ENCODE results near the gene RRM1.

Gene RRM1

DNA sequence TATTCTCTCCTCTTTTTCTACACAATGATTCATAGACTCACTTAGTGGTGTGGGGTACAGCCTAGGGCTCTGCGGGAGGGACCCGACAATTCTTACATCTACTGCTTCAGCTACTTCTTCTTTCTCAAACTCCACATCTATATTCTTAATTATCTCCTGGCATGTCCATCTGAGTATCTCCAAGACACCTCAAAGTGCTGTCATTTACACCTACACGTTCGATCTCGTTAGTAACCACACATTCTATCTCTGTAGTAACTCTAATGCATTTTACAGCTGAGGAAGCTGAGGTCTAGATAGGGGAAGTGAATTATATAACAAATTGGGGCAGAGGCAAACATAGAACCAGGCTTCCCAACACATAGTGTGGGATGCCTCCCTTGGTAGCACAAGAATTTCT lies 27.7 kb upstream of the RRM1 start:
- H3K27ac ChIP-seq, result no peak overlapping the region
- TF ChIP-seq, protein P1, sequence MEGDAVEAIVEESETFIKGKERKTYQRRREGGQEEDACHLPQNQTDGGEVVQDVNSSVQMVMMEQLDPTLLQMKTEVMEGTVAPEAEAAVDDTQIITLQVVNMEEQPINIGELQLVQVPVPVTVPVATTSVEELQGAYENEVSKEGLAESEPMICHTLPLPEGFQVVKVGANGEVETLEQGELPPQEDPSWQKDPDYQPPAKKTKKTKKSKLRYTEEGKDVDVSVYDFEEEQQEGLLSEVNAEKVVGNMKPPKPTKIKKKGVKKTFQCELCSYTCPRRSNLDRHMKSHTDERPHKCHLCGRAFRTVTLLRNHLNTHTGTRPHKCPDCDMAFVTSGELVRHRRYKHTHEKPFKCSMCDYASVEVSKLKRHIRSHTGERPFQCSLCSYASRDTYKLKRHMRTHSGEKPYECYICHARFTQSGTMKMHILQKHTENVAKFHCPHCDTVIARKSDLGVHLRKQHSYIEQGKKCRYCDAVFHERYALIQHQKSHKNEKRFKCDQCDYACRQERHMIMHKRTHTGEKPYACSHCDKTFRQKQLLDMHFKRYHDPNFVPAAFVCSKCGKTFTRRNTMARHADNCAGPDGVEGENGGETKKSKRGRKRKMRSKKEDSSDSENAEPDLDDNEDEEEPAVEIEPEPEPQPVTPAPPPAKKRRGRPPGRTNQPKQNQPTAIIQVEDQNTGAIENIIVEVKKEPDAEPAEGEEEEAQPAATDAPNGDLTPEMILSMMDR (conservative IDR thresholded peaks at IDR 0.05), result no peak

DNA sequence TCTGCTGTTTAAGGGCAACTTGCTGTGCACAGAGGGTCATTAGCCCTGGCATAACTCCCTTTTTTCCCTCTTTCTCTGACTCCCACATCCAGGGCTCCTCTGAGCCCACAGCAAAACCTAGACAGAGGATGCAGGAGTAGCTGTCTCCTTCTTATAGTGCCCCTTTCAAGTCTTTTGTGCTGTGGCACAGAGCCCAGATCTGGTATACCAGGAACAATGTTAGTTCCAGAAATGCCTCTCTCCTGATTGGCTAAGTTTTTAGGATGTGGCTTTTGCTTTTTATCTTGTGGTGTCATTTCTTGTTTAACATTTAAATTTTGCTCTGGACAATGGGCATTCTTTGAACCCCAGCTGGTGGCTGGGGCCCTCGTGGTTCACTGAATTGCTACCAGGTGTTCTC lies 25.6 kb upstream of the RRM1 start:
- no peak overlapping the region for H3K27ac ChIP-seq
- TF ChIP-seq, protein P1 (conservative IDR thresholded peaks at IDR 0.05), result no peak

DNA sequence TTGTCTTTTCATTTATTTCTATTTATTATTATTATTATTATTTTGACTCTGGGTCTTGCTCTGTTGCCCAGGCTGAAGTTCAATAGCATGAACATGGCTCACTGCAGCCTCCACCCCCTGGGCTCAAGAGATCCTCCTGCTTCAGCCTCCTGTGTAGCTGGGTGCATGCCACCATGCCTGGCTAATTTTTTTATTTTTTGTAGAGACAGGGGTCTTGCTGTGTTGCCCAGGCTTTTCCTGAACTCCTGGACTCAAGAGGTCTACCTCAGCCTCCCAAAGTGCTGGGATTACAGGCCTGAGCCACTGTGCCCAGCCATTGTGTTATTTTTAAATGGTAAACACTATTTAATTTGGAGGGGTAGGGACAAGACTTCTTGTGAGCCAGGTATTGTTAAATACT lies 23.3 kb upstream of the RRM1 start:
- TF ChIP-seq, protein P1 (conservative IDR thresholded peaks at IDR 0.05), result no peak
- no peak overlapping the region for H3K27ac ChIP-seq

DNA sequence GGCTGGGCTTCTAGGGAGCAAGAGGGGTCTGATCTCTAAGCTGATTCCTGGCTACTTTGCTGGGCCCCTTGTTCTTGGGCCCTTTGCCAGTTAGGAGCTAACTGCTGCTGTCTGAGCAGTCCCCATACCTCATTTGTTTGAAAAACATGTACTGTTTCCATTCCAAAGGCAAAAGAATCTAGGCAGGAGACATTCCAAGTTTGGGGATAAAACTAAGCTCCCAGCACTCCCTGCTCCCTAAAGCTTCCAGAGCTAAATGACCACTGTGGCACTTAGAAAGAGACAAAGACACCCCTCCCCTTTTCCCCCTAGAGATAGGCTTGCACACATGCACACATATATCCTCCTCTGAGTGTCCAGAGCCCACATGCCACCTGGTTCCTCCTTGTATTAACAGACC lies 22.7 kb upstream of the RRM1 start:
- H3K27ac ChIP-seq, result 0 out of 2 replicates have a peak overlapping the region, but pooled peaks have one; percentile 5
- TF ChIP-seq, protein P1 (conservative IDR thresholded peaks at IDR 0.05), result no peak

DNA sequence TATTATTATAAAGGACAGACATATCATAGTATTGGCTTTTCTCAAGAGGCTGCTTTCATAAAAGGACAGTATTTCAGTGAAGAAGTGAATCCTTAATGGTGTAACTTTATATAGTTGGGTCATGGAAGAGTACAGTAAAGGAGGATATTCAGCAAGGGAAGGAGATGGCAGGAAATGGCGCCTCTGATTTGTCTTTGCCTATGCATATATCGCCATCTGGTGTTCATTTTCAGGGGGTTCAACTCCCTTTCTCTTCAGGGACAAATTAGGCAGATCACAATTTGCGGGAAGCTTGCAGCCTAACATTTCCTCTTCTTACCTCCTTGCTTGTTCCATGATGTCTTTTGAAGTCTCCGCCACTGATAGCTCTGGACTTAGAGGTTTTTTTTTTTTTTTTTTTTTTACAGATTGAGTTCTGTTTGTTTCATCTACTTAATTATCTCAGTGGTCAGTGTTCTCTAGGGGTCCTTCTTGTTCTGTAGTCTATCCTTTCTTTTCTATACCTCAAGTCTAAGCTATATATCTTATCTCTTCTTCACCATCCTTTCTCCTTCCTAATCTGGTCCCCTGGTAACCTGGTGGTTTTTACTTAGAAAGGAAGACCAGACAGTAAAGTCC lies 21.8 kb upstream of the RRM1 start:
- 0 out of 2 replicates have a peak overlapping the region, but pooled peaks have one; percentile 5 for H3K27ac ChIP-seq
- TF ChIP-seq, protein P1 (conservative IDR thresholded peaks at IDR 0.05), result peak; percentile 81

DNA sequence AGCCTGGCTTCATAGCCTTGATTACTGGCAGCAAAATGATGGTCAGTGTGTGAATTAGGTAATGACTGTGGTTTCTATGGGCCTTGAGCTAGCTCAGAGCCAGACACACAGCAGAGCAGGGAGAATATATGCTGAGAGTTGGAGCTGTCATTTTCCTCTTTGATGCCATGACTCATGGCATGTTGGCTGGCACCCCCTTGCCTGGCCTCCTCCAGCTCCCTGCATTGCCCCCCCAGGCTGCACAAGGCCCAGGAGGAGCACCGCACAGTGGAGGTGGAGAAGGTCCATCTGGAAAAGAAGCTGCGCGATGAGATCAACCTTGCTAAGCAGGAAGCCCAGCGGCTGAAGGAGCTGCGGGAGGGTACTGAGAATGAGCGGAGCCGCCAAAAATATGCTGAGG lies 20.3 kb upstream of the RRM1 start:
- TF ChIP-seq, protein P1 (conservative IDR thresholded peaks at IDR 0.05), result no peak
- no peak overlapping the region for H3K27ac ChIP-seq

DNA sequence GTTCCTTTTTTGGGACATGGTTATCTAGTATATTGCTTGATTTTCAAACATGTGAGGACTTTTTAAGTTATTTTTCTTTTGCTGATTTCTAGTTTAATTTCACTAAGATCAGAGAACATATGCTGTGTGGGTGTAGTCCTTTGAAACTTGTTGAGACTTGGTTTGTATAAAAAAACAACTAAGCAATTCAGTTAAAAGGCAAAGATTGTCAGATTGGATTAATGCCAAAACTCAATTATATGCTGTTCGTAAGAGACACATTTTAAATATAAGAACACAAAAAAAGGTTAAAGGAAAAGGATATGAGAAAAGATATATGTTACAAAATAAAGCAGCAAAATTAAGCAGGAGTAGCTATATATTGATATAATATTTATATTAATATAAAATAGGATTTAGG lies 17.8 kb upstream of the RRM1 start:
- H3K27ac ChIP-seq, result no peak overlapping the region
- TF ChIP-seq, protein P1 (conservative IDR thresholded peaks at IDR 0.05), result no peak
